HG02943 (cell line): ENCODE data around the gene PRICKLE4.

Experiments used
- ATAC-seq: cut with Tn5 transposase; IDR thresholded peaks from one replicate; pipeline ENCODE4 v1.9.1; 2021; ENCODE audit warnings: mild to moderate bottlenecking, low read depth, moderate library complexity; ENCODE audit not compliant: unreplicated experiment

PRICKLE4 gene

GRCh38 chr6:41826343-41827022, 45.9 kb downstream of the PRICKLE4 start:
- ATAC-seq: no peak

GRCh38 chr6:41832263-41832662, 51.7 kb downstream of the PRICKLE4 start:
- no peak for ATAC-seq

GRCh38 chr6:41836022-41836659, 55.6 kb downstream of the PRICKLE4 start:
- ATAC-seq: no peak

- no peak for ATAC-seq
These were observed 56.1 kb downstream of the PRICKLE4 start for GRCh38 chr6:41836660-41837052.
